Thyroid gland (tissue), 4 donors: ENCODE measurements around the gene ATG5. TPM values are rescaled to one million over a fixed set of nuclear protein-coding genes. Genes with fewer than 3 reads are reported as not detected.

ENCODE experiments used
- DNase-seq, 2 donors: peaks; one replicate each; pipeline ENCODE4 v3.0.0-alpha.2; 2019
- H3K27ac ChIP-seq, 3 donors: fragments of 200-600 bp; sonication (generic); 1 replicate in 2 of 3; 2 replicates in 1 of 3; pipeline ENCODE4 v1.5.1; 2016 to 2019; ENCODE audit warnings: mild to moderate bottlenecking in 1 of 3, moderate library complexity in 1 of 3
- H3K27me3 ChIP-seq: fragments of 200-600 bp; sonication (generic); one replicate; pipeline ENCODE4 v1.5.1; 2019
- H3K36me3 ChIP-seq, 2 donors: fragments of 200-600 bp; sonication (generic); one replicate each; pipeline ENCODE4 v1.5.1; 2016 to 2019
- H3K4me1 ChIP-seq, 2 donors: fragments of 200-600 bp; sonication (generic); one replicate each; pipeline ENCODE4 v1.5.1; 2017 to 2019
- H3K4me3 ChIP-seq, 3 donors: fragments of 200-600 bp; sonication (generic); replicated peaks in 1 of 3; 1 replicate in 2 of 3; 2 replicates in 1 of 3; pipeline ENCODE4 v1.5.1; 2016; ENCODE audit warnings: mild to moderate bottlenecking in 1 of 3
- H3K9me3 ChIP-seq: fragments of 200-600 bp; sonication (generic); one replicate; pipeline ENCODE4 v1.5.1; 2017
- POLR2A ChIP-seq, 2 donors: fragments of 450-650 bp; IDR thresholded peaks; one replicate each; pipeline ENCODE4 v1.6.1; 2017; ENCODE audit warnings: antibody characterized with exemption in 2 of 2, mild to moderate bottlenecking in 2 of 2, moderate library complexity in 1 of 2
- WGBS, 2 donors: methylation state at CpG; one replicate each; pipeline ENCODE4 v1.1.5; 2017; 5-methylcytosine and 5-hydroxymethylcytosine counted together
- intact Hi-C: fragments of 100-400 bp; cut with DNase I; formaldehyde crosslinking; loops from one replicate; pipeline ENCODE4 v1.15.1; 2023
- total RNA-seq, 4 donors: library from RNA; depleted of rRNA; stranded (reverse); fragments of >200 nt; gene quantifications; one replicate each; pipeline ENCODE4 v1.2.3, GENCODE V29; 2016
- TF ChIP-seq, protein P1 (sequence below), 6 experiments: fragments of 200-600 bp in 3 of 6; fragments of 450-650 bp in 3 of 6; sonication (generic) in 3 of 6; IDR thresholded peaks; one replicate each; pipeline ENCODE4 v1.5.1; 2016 to 2019; ENCODE audit warnings: antibody characterized with exemption in 6 of 6, mild to moderate bottlenecking in 2 of 6, inconsistent platforms in 1 of 6, moderate library complexity in 1 of 6

The ATG5 gene
- total RNA-seq, 4 donors from 2014 or later: 44.4 to 58.7 (median 48.7) TPM

DNA sequence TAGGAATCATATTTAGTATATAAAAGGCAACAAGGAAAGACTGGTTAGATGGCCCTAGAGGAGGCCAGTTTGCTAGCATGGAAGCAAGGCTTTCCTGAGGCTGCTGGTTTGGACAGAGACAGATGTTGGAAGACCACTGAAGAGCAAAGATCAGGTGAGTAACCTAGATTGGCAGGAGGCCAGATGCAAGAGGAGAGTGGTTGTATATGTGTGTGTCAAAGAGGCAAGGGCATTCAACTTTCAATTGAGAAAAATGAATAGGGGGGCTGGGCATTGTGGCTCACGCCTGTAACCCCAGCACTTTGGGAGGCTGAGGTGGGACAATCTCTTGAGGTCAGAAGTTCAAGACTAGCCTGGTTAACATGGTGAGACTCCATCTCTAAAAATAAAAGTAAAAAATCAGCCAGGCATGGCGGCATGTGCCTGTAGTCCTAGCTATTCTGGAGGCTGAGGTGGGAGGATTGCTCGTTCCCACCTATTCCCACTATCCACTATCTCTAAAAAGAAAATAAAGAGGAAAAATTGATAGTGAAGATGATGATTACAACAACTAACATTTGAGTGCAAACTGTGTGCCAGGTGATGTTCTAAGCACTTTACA, 159.6 kb downstream of the ATG5 start:
- no peak for DNase-seq
- 93 to 96% methylated on average over 3 of the region's 3 CpGs for WGBS, 2 donors
- TF ChIP-seq, protein P1, sequence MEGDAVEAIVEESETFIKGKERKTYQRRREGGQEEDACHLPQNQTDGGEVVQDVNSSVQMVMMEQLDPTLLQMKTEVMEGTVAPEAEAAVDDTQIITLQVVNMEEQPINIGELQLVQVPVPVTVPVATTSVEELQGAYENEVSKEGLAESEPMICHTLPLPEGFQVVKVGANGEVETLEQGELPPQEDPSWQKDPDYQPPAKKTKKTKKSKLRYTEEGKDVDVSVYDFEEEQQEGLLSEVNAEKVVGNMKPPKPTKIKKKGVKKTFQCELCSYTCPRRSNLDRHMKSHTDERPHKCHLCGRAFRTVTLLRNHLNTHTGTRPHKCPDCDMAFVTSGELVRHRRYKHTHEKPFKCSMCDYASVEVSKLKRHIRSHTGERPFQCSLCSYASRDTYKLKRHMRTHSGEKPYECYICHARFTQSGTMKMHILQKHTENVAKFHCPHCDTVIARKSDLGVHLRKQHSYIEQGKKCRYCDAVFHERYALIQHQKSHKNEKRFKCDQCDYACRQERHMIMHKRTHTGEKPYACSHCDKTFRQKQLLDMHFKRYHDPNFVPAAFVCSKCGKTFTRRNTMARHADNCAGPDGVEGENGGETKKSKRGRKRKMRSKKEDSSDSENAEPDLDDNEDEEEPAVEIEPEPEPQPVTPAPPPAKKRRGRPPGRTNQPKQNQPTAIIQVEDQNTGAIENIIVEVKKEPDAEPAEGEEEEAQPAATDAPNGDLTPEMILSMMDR (IDR thresholded peaks at IDR 0.05): no peak
- TF ChIP-seq POLR2A (IDR thresholded peaks at IDR 0.05): no peak
- Histone ChIP-seq H3K4me3 (no peak overlapping the region), H3K27ac (no peak overlapping the region), H3K27me3 (no peaks in the 10 kb centered on the region), H3K4me1 (no peaks in the 10 kb centered on the region), H3K36me3 (no peaks in the 10 kb centered on the region), H3K9me3 (no peaks in the 10 kb centered on the region)
- intact Hi-C loops: no loop called here

DNA sequence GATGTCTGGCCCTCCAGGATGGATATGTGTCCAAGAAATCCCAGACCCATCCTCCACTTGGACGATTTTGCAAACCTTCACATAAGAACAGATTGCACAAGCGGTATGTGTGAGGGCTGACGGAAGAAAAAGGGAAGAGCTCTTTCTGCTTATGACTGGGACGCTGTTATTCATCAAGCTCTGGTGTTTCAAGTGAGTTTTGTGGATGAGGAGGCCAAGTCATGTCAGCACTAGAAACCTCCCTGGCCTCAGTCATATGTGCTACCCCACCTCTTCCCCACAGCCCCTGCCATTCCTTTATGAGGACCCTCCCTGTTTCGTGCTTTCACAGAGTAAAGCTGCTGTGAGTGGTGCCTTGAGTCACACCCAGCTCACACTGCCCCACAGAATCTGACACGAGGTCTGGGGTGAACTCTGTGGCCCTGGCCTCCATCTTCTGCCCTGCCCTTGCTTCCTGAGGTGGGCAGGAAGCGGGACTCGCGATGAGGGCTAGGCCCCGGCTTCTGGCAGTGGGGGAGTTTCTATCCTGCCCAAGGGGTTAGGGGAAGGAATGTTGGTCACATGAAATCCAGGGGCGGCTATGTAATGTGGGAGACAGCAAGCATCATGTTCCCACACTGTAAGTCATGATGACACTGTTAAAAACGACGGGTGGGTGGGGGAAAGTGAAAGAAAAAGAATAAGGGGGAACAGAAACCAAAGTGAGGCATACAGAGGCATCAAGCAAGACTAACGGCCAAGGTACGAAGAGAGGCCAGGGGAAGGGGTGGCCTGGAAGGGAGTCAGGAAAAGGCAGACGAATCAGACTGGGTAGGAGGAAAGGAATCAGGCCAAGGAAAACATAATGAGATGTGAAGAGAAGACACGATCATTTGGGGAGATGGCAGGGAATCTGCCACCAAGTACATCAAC, 161.3 kb downstream of the ATG5 start:
- no peaks in the 10 kb centered on the region for H3K27me3 ChIP-seq
- H3K4me1 ChIP-seq: no peaks in the 10 kb centered on the region
- WGBS, 2 donors: 78 to 82% methylated on average over 17 of the region's 17 CpGs
- no peak overlapping the region for H3K27ac ChIP-seq
- no peak overlapping the region for H3K4me3 ChIP-seq
- intact Hi-C loops: no loop called here
- no peaks in the 10 kb centered on the region for H3K36me3 ChIP-seq
- no peak for DNase-seq
- H3K9me3 ChIP-seq: no peaks in the 10 kb centered on the region
- TF ChIP-seq, protein P1 (IDR thresholded peaks at IDR 0.05): no peak
- TF ChIP-seq POLR2A (IDR thresholded peaks at IDR 0.05): no peak

GRCh38 chr6:106163446-106163965, 162.1 kb downstream of the ATG5 start:
- H3K9me3 ChIP-seq: no peaks in the 10 kb centered on the region
- H3K36me3 ChIP-seq: no peaks in the 10 kb centered on the region
- TF ChIP-seq POLR2A (IDR thresholded peaks at IDR 0.05): no peak
- TF ChIP-seq, protein P1 (IDR thresholded peaks at IDR 0.05): no peak
- H3K4me1 ChIP-seq: no peaks in the 10 kb centered on the region
- H3K27ac ChIP-seq: no peak overlapping the region
- WGBS, 2 donors: 44 to 60% methylated on average over 7 of the region's 7 CpGs
- no peaks in the 10 kb centered on the region for H3K27me3 ChIP-seq
- H3K4me3 ChIP-seq: no peak overlapping the region
- intact Hi-C loops: no loop called here
- no peak for DNase-seq

DNA sequence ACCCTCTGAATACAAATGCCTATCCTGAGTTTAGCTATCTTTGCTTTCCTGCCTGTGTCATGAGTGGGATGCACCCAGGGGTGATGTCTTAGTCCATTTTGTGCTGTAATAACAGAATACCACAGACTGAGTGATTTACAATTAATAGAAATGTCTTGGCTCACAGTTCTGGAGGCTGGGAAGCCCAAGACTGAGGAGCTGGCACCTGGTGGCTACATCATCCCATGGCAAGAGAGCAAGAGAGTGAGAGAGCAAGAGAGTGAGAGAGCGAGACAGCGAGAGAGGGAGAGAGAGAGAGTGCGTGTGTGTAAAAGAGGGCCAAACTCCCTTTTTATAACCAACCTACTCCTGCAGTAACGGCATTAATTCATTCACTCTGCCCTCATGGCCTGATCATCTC, 162.6 kb downstream of the ATG5 start:
- 90 to 92% methylated on average over 4 of the region's 4 CpGs for WGBS, 2 donors
- Histone ChIP-seq H3K27ac (no peak overlapping the region), H3K9me3 (no peaks in the 10 kb centered on the region), H3K4me1 (no peaks in the 10 kb centered on the region), H3K36me3 (no peaks in the 10 kb centered on the region), H3K4me3 (no peak overlapping the region), H3K27me3 (no peaks in the 10 kb centered on the region)
- no peak for DNase-seq
- intact Hi-C loops: no loop called here
- no peak for TF ChIP-seq POLR2A (IDR thresholded peaks at IDR 0.05)
- TF ChIP-seq, protein P1 (IDR thresholded peaks at IDR 0.05): no peak

GRCh38 chr6:106161893-106162292, 163.7 kb downstream of the ATG5 start:
- TF ChIP-seq, protein P1 (IDR thresholded peaks at IDR 0.05): no peak
- no peak for TF ChIP-seq POLR2A (IDR thresholded peaks at IDR 0.05)
- no peaks in the 10 kb centered on the region for H3K9me3 ChIP-seq
- H3K4me3 ChIP-seq: no peak overlapping the region
- no peaks in the 10 kb centered on the region for H3K4me1 ChIP-seq
- no peak overlapping the region for H3K27ac ChIP-seq
- DNase-seq: no peak
- intact Hi-C loops: no loop called here
- no peaks in the 10 kb centered on the region for H3K36me3 ChIP-seq
- 92 to 100% methylated on average over 2 of the region's 2 CpGs for WGBS, 2 donors
- H3K27me3 ChIP-seq: no peaks in the 10 kb centered on the region
